Measurements from ENCODE around the gene C16orf54. TPM values are rescaled to one million over a fixed set of nuclear protein-coding genes. Genes with fewer than 3 reads are reported as not detected.
A peak's percentile ranks its signal among the peaks of the same experiment; 100 is the strongest.
"Not testable (repeated sequence)": the region's sequence is repeated elsewhere in the genome, so short reads cannot be mapped to it uniquely, and the experiment has no call there.

C16orf54 gene
- total and polyA plus RNA-seq, 10 of the 15 experiments (the other 5 are each of a cell fraction or from before 2014, with no cell fraction given), result 2.1 to 13.3 (median 5.4) TPM

DNA sequence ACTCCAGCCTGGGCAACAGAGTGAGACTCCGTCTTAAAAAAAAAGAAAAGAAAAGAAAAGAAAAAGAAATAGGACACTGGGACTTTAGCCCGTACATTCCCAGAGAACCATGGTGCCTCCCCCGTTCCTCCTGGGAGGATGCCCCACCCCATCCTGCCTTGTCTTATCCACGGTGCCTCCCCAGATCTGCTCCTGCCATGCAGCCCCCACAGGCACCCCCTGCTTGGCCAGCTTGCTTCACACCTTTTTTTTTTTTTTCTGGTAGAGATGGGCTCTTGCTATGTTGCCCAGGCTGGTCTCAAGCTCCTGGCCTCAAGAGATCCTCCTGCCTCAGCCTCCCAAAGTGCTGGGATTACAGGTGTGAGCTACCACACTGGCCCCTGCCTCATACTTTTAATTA lies 728 bp upstream of the C16orf54 start:
- ChIA-PET SMC1A (ENCODE audit: uncharacterized antibody, unreplicated experiment) (interaction anchor here (0.8 to 0.9 kb wide), 3 partner anchors 8 to 44 kb away, joined by 3 to 5 read pairs (median 4); partner anchors contain the start of gene KIF22), POLR2A (interaction anchor here (0.6 to 3.4 kb wide), 6 partner anchors 8 to 153 kb away, joined by 3 to 20 read pairs (median 6); partner anchors contain the start of gene MVP), CTCF (interaction anchor here (0.8 to 1.3 kb wide), 3 partner anchors 17 to 69 kb away, joined by 3 to 4 read pairs (median 4); partner anchors contain the start of genes KIF22 and PAGR1), RAD21 (ENCODE audit: unreplicated experiment) (interaction anchor here (0.9 to 1.5 kb wide), 3 partner anchors 17 to 84 kb away, joined by 3 to 4 read pairs (median 3); no protein-coding TSS in a partner anchor)
- TF ChIP-seq HDGF (IDR thresholded peaks at IDR 0.05) (peak; percentile 43; the same call in 1 of the 2 replicates), MTA3 (IDR thresholded peaks at IDR 0.05; ENCODE audit: borderline replicate concordance, low read length) (0 out of 2 replicates have a peak, but pooled peaks have one; percentile 14)
- H2AFZ ChIP-seq (ENCODE audit: control insufficient read depth, low read depth, low read length); H3K9me3 ChIP-seq (replicated peaks; ENCODE audit: control insufficient read depth, insufficient read depth, low read length); in situ Hi-C loops (cut with MboI); H3K36me3 ChIP-seq (ENCODE audit: control insufficient read depth in 2 of 2, insufficient read depth in 2 of 2, low read length in 1 of 2); H3K27me3 ChIP-seq (replicated peaks in 1 of 2; ENCODE audit: control insufficient read depth in 2 of 2, insufficient read depth in 2 of 2, low read length in 1 of 2); FAIRE-seq; H4K20me1 ChIP-seq (ENCODE audit: control insufficient read depth, insufficient read depth); H3K79me2 ChIP-seq (ENCODE audit: control insufficient read depth, insufficient read depth, low read length); ATAC-seq; DNase-seq (ENCODE audit: low read depth, low spot score): not testable (repeated sequence)
- peak overlapping the region; percentile 62 for H3K4me3 ChIP-seq
- peak overlapping the region; percentile 93 for H3K4me2 ChIP-seq (ENCODE audit: control insufficient read depth, insufficient read depth)
- BruUV-seq (replicated peaks), result TSS peak; percentile 84
- H3K27ac ChIP-seq (ENCODE audit: control insufficient read depth, insufficient read depth), result peak overlapping the region; percentile 90
- WGBS (ENCODE audit: insufficient coverage, insufficient replicate concordance, low lambda C conversion rate, missing lambda C conversion rate), result 41% methylated on average over 4 of the region's 4 CpGs
- H3K4me1 ChIP-seq (ENCODE audit: control insufficient read depth, insufficient read depth, low read length), result peaks cover 39% of the 10 kb centered on the region
- intact Hi-C loops (cut with micrococcal nuclease; ENCODE audit: unreplicated experiment), result loop anchor here (5.0 kb wide), 1 partner anchor 36 kb away; no protein-coding TSS in a partner anchor
- H3K9ac ChIP-seq (ENCODE audit: control insufficient read depth, insufficient read depth, low read length), result peak overlapping the region; percentile 83

DNA sequence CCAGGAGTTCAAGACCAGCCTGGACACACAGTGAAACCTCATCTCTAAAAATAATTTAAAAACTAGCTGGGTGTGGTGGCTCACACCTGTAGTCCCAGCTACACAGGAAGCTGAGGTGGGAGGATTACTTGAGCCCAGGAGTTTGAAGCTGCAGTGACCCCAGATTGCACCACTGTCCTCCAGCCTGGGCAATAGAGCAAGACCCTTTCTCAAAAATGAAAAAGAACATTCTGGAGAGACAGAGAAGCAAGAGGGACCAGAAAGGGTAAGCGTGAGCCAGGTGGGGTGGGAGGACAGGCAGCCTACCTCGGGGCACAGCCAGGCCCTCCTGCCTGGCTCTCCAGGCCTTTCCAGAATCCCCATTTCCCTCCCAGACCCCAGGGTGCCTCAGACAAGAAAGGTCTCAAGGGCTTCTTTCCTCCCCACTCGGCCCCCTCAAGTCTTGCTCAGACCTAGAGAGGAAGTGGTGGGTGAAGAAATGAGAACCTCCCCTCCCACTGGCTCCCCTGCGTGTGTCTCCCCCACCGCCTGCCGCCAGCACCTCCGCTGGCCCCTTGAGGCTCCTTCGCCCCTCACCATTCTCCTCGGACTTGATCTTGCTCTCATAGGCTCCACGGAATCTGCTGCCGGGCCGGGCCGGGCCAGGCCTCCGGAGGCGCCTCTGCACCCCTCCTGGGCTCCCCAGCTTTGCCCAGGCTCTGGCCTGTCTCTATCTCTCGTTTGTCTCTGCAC lies 503 bp downstream of the C16orf54 start:
- in situ Hi-C loops (cut with MboI) (no loop called here), intact Hi-C loops (cut with micrococcal nuclease; ENCODE audit: unreplicated experiment) (loop anchor here (5.0 kb wide), 1 partner anchor 37 kb away; no protein-coding TSS in a partner anchor)
- POLR2A ChIA-PET, result interaction anchor here (0.6 to 3.4 kb wide), 7 partner anchors 9 to 133 kb away, joined by 3 to 20 read pairs (median 4); partner anchors contain the start of genes KIF22 and MVP
- peak; percentile 54 for FAIRE-seq
- H3K27me3 ChIP-seq (replicated peaks in 1 of 2; ENCODE audit: control insufficient read depth in 2 of 2, insufficient read depth in 2 of 2, low read length in 1 of 2), result no peaks in the 10 kb centered on the region
- BruUV-seq (replicated peaks), result TSS peak; percentile 69
- SMC1A ChIA-PET (ENCODE audit: uncharacterized antibody, unreplicated experiment), result interaction anchor here (1.0 kb wide), 2 partner anchors 13 to 14 kb away, joined by 3 to 4 read pairs; no protein-coding TSS in a partner anchor
- no peaks in the 10 kb centered on the region; the same call in 2 of the 3 replicates for H3K9me3 ChIP-seq (replicated peaks; ENCODE audit: control insufficient read depth, insufficient read depth, low read length)
- peak overlapping the region; percentile 83 for H3K9ac ChIP-seq (ENCODE audit: control insufficient read depth, insufficient read depth, low read length)
- peak overlapping the region; percentile 62 for H3K4me3 ChIP-seq
- CTCF ChIA-PET, result interaction anchor here (0.9 to 1.2 kb wide), 2 partner anchors 14 to 71 kb away, joined by 4 read pairs; partner anchors contain the start of gene PAGR1
- H3K4me2 ChIP-seq (ENCODE audit: control insufficient read depth, insufficient read depth), result peak overlapping the region; percentile 93
- peak; percentile 79 for ATAC-seq
- H3K36me3 ChIP-seq (ENCODE audit: control insufficient read depth in 2 of 2, insufficient read depth in 2 of 2, low read length in 1 of 2), result no peaks in the 10 kb centered on the region; a peak in 2 of 4 replicates
- peak overlapping the region; percentile 84 for H2AFZ ChIP-seq (ENCODE audit: control insufficient read depth, low read depth, low read length)
- H3K79me2 ChIP-seq (ENCODE audit: control insufficient read depth, insufficient read depth, low read length), result peaks cover 10% of the 10 kb centered on the region
- H4K20me1 ChIP-seq (ENCODE audit: control insufficient read depth, insufficient read depth), result no peaks in the 10 kb centered on the region; the same call in 1 of the 2 replicates
- RAD21 ChIA-PET (ENCODE audit: unreplicated experiment), result interaction anchor here (0.8 to 1.3 kb wide), 4 partner anchors 10 to 70 kb away, joined by 3 to 4 read pairs (median 3); partner anchors contain the start of gene PAGR1
- 1% methylated on average over 16 of the region's 16 CpGs for WGBS (ENCODE audit: insufficient coverage, insufficient replicate concordance, low lambda C conversion rate, missing lambda C conversion rate)
- DNase-seq (ENCODE audit: low read depth, low spot score), result no peak
- H3K27ac ChIP-seq (ENCODE audit: control insufficient read depth, insufficient read depth), result peak overlapping the region; percentile 90
- H3K4me1 ChIP-seq (ENCODE audit: control insufficient read depth, insufficient read depth, low read length), result peaks cover 39% of the 10 kb centered on the region
- TF ChIP-seq, protein P1, sequence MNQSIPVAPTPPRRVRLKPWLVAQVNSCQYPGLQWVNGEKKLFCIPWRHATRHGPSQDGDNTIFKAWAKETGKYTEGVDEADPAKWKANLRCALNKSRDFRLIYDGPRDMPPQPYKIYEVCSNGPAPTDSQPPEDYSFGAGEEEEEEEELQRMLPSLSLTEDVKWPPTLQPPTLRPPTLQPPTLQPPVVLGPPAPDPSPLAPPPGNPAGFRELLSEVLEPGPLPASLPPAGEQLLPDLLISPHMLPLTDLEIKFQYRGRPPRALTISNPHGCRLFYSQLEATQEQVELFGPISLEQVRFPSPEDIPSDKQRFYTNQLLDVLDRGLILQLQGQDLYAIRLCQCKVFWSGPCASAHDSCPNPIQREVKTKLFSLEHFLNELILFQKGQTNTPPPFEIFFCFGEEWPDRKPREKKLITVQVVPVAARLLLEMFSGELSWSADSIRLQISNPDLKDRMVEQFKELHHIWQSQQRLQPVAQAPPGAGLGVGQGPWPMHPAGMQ (IDR thresholded peaks at IDR 0.05; ENCODE audit: borderline replicate concordance), result no peak
- TF ChIP-seq DPF2 (IDR thresholded peaks at IDR 0.05), result peak; percentile 59; the same call in 1 of the 2 replicates
- no peak for TF ChIP-seq SUPT20H (IDR thresholded peaks at IDR 0.05; ENCODE audit: borderline replicate concordance, control insufficient read depth, low read depth, low read length)
- TF ChIP-seq CHD2 (IDR thresholded peaks at IDR 0.05; ENCODE audit: borderline replicate concordance, low read depth, low read length), result no peak
- TF ChIP-seq, protein P2, sequence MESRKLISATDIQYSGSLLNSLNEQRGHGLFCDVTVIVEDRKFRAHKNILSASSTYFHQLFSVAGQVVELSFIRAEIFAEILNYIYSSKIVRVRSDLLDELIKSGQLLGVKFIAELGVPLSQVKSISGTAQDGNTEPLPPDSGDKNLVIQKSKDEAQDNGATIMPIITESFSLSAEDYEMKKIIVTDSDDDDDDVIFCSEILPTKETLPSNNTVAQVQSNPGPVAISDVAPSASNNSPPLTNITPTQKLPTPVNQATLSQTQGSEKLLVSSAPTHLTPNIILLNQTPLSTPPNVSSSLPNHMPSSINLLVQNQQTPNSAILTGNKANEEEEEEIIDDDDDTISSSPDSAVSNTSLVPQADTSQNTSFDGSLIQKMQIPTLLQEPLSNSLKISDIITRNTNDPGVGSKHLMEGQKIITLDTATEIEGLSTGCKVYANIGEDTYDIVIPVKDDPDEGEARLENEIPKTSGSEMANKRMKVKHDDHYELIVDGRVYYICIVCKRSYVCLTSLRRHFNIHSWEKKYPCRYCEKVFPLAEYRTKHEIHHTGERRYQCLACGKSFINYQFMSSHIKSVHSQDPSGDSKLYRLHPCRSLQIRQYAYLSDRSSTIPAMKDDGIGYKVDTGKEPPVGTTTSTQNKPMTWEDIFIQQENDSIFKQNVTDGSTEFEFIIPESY (IDR thresholded peaks at IDR 0.05), result no peak
- no peak for TF ChIP-seq ZNF622 (IDR thresholded peaks at IDR 0.05)
- TF ChIP-seq TBL1XR1 (IDR thresholded peaks at IDR 0.05; ENCODE audit: low read depth, low read length), result no peak

Measured in GM12878 (cell line).